GM19455 (cell line): ENCODE measurements around the gene LTBP2.

Source experiments
- ATAC-seq: cut with Tn5 transposase; IDR thresholded peaks from one replicate; pipeline ENCODE4 v1.9.1; 2021; ENCODE audit not compliant: unreplicated experiment

The LTBP2 gene

DNA sequence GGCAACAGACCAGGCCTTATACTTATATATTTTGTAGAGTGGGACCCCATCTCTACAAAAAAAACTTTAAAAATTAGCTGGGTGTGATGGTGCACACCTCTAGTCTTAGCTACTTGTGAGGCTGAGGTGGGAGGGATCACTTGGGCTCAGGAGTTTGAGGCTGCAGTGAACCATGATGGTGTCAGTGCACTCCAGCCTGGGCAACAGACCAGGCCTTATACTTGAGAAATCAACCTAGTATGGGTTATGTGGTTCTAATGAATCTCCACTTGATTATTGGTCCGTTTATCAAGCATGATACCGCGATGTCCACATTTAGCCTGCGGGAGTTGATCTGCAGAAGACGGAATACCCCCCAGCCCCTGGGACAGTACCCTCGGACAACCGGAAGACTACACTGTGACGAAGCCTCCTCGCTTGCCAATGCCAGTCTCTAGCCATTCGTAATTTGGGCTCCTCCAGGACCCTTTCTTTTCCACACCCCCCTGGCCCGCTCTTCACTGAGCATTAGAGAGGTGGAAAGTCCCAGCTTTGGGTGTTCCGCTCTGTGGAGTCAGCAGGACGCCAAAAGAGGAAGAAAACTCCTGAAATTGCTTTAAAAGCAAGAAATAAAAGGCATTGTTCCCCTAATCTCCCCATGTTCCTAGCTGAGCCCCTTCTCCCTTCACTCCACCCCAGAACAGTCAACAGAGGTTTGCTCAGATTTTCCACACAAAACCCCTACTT lies 19.4 kb downstream of the LTBP2 start:
- no peak for ATAC-seq

DNA sequence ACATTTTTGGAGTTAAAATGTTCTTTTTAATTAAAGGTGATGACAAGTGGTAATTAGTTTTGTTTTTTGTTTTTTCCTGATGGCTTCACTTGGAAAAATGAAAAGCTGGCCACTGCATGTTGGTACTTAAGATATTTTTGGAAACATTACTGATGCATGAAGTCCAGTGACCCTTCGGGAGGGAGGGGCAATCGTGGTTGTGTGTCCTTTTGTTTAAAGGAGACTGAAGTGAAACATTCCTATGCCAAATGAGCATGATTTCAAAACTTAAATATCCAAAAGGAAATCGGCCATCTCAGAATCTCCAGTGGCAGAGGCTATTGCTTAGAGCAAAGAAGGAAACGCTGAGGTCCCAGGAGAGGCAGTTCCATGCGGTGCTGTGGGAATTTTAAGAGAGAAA lies 20.1 kb downstream of the LTBP2 start:
- ATAC-seq = no peak

DNA sequence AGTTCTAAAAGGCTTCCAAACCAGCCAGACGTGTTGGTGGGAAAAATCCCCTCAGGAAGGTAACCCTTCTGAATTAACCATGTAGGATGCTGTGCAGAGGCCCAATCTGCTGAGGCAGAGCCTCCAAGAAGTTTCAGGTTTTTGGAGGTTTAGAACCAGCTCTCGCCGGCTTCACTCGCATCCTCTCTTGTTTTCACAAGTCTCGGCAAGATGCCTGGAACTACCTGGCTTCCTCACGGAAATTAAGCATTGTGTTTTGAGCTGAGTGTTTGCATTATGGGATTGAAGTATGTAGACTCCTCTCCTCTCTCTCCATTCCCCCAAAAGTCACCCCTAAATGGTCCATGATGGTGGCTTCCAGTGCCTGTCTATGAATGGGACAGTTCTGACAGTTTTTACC lies 20.6 kb downstream of the LTBP2 start:
- no peak for ATAC-seq

DNA sequence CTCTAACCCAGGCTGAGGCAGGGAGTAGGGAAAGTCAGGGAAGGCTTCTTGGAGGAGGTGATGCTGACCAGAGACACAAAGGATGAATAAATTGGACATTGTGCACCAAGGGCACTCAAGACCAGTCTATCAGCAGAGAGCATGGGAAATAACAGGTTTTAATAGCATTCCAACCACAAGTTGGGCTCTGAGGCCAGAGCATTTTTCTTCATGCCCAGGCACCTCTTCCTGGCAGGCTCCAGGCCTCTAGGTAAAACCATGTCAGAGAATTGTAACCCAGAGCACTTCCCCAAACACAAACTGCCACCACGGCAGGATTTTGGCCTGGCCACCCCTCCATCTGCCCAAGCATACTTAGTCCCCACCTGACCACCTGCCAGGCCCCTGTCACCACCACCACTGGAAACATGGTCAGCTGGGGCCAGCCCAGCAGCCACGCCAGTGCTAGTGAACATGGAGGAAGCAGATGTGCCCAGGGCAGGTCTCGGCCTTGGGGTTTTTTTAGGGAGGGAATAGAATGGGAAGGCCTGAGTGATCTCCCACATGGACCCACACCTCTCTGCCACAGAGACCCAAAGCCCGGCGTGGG lies 22.7 kb downstream of the LTBP2 start:
- ATAC-seq = no peak

DNA sequence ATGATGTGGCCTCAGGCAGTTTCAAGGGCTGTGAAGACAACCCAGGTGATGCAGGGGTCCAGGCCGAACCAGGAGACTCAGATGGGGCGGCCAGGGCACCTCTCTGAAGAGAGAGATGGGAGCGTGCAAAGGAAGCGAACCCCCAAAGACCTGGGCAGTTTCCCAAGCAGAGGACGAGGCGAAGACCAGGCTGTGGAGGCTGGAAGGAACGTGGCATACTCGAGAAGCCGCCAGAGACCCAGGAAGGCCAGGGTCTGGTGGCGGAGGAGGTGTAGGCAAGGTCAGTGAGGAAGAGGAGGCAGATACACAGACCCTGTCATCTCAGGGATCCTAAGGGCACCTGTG lies 24.7 kb downstream of the LTBP2 start:
- no peak for ATAC-seq

DNA sequence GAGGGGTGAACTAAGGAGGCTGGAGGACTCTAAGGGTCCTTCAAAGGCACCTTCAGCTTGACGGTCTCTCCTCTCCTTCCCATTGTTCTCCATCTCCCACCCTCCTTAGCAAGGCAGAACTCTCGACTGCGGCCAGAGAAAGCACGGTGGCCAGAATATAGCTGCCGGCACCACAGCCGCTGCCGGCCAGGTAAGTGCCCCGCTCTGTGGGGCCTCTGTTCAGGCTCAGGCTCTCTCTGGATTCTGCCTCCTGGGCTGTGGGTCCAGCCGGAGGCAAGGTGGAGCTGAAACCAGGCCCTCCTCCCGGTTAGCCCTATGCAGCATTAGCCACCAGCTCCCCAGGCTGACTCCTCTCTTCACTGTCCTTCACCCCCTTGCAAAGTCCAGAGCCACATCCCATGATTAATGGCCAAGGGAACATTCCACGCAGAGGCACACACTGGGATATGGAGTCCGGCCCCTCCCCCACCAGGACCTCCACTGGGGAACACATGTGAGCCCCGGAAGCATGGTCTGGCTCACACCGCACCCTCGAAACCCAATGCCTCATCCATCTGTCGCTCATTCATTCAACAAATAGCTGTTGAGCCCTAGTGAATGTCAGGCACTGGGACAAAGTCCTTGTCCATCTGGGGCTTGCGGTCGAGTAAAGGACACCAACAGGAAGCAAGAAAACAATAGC lies 25.2 kb downstream of the LTBP2 start:
- no peak for ATAC-seq

DNA sequence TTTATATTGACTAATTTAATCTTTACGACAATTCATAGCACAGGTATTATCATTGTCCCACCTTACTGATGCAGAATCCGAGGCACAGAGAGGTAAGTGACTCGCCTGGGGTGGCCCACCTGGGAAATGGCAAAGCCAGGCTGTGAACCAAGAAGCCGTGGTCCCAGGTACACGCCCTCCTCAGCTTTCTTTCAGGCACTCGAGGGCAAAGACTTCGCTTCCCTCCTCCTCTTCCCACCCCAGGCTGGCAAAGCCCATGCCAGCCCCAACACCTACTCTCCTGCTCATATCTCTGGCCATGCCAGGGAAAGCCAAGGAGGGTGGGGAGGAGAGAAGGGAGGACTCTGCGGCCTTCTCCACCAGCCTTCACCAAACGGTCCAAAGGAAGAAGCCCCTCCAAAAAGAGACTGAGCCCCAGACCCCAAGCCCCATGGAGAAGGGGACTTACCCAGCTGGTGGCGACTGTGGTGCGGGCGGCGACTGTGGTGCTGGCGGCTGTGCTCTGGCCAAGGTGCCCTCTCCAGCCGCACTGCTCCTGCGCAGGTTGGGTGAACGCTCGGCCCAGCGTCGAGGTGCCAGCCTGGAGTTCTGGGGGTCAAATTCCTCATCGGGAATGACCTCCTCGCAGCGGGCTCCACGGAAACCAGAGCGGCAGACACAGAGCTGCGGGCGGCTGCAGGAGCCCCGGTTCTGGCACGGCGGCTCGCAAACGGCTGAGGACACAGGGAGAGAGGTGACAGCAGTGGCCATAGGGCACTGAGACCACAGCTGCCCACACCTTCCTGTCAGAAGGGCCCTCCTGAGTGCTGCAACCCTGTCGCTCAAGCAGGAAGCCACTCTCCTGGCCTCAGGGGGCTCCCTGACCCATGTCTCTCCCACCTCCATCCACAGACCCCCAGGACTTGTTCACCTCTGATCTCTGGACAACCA lies 26.4 kb downstream of the LTBP2 start:
- no peak for ATAC-seq

DNA sequence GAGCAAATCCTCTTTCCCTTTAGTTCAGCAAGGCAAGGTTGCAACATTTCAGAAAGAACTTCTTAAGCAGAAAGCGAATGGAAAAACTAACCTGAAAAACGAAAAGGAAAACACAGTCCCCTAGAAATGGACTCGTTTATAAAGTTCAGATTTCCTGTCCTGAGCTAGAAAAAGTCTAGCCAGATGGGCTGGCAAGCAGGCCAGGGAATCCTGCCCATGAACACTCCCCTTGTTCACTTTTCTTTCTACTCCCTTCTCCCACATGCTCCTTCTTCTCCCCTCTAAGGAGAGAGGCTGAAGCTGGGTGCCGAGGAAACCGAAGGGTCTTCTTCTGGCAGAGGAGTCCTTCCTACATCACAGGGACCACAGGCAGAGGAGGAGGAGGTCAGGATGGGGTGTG lies 27.1 kb downstream of the LTBP2 start:
- ATAC-seq = no peak

DNA sequence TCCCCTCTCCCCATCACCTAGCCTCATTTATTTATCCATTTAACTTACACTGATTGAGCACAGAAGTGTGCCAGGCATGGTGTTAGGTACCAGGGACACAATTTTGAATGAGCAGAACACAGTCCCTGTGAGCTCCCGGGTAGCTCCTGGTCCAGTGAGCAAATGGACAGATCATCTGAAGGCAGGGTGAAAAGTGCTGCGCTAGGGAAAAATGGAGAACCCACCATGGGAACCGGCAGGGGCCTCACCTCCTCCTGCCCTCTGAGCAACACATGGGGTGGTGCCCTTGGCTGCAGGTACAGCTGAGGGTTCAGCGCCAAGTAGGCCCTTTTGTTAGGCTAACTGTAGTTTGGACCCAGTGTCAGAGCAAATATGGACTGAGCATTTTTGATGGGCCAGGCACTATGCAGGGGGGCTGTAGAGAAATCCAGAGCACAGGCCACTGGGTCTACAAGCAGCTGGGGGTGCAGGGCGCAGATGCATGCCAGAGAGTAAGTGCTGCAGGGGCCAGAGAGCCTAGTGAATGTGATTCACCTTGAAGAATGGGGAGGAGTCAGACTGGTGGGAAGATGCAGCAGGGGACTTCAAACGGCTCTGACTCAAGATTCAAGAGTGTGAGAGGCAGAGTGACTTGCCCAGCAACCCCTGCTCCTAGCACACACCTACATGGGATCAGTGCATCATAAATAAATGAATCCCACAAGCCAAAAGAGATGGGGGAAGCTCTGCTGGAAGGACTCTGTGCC lies 28.2 kb downstream of the LTBP2 start:
- no peak for ATAC-seq

DNA sequence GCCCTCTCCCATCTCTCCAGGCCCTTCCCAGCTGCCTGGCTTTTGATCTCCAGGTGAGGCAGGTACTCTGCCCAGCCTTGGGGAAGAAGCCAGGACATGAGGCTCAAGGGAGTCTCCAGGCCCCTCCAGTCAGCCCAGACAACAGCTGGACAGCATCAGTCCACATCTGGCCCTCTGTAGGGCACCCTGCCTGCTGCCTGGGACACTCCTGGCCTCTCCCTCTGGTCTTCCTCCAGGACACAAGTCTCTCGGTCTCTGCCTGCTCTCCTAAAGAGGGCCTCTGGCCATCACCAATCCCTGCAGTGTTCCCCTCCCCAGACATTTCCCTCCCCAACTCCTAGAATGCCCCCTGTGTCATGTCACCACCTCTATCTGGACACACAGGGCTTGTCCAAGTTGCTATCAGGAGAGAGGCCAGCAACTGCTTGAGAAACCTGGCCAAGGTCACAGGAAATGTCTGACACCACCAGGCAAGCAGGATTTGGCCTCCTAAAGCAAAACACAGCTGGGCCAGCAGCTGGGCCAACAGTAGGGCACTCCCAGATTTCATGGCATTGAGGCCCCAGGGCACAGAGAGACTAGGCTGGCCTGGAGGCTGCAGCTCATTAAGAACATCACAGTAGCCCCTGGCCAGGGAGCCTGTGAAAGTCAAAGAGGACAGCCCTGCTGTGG lies 29.0 kb downstream of the LTBP2 start:
- ATAC-seq = no peak

DNA sequence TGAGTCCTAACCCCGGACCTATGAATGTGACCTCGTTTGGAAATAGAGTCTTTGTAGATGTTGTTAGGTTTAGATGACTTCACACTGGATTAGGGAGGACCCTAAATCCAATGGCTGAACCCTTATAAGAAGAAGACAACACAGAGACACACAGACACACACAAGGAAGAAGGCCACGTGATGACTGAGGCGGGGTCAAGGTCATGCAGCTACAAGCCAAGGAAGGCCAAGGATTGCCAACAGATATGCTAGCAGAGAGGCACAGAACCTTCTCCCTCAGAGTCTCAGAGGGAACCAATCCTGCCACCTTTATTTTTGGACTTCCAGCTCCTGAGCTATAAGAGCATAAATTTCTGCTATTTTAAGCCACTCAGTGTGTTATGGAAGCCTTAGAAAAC lies 31.8 kb downstream of the LTBP2 start:
- ATAC-seq = no peak

DNA sequence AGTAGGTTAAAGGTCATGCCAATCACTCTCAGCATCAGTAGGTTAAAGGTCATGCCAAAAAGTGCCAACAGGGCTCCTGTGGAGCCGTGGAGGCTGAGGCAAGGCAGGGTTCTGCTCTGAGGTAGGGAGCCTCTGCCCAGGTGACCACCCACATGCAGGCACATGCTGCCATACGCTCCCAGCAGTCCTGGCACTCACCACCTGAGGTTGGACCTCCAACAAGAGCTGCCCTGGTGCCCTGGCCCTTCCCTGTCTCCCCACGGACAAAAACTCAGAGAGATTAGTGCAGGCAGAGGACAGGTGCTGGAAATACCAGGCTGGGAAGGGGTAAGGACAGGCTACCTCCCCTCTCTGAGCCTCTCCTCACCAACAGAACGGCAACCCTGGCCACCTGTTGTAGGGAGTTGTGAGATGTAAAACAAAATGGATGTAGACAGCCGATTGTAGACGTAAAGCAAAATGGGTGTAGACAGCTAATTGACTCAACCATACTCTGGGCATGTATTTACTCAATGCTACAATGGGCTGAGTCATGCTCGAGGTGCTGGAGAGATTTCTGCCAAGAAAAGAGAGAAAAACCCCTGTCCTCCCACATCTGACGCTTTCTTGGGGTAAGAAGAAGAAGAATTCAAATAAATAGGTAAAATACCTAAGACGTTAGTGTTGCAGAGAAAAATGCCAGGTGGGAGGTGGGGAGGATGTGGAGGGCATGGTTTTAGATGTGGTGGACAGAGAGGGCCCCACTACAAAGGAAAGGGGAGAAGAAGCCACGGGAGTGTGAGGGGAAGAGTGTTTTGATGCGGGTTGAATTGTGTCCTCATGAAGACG lies 32.4 kb downstream of the LTBP2 start:
- ATAC-seq = no peak

DNA sequence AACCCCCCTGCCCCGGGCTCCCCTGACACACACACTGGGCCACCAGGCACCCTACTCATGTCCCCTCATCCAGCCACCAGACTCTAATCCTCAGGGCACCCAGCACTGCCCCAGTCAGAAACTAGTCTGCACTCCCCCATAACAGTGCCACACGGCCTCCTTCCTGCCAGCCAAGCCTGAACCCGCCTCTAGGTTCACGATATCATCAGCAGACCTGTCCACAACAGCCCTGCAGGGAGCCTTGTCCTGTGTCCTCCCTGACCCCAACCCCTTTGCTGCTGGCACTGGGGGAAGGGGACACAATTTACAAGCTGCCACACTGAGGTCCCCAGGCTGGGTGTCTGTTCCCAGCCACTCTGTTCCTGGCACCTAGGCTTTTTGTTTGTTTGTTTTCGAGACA lies 33.6 kb downstream of the LTBP2 start:
- no peak for ATAC-seq

DNA sequence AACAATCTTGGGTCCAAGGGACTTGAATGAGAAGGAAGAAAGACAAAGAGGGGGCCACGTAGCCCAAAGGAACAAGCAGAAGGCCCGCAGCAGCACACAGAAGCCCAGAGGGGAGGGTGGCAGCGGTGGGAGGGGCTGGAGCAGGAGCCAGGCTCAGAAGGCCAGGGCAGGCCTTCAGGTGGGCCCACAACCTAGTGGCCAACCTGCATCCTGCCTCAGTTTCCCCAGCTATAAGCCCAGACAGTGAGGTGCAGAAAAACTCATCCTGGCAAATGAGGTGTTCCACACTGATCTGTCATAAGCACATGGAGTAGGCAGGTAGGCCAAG lies 34.1 kb downstream of the LTBP2 start:
- no peak for ATAC-seq

DNA sequence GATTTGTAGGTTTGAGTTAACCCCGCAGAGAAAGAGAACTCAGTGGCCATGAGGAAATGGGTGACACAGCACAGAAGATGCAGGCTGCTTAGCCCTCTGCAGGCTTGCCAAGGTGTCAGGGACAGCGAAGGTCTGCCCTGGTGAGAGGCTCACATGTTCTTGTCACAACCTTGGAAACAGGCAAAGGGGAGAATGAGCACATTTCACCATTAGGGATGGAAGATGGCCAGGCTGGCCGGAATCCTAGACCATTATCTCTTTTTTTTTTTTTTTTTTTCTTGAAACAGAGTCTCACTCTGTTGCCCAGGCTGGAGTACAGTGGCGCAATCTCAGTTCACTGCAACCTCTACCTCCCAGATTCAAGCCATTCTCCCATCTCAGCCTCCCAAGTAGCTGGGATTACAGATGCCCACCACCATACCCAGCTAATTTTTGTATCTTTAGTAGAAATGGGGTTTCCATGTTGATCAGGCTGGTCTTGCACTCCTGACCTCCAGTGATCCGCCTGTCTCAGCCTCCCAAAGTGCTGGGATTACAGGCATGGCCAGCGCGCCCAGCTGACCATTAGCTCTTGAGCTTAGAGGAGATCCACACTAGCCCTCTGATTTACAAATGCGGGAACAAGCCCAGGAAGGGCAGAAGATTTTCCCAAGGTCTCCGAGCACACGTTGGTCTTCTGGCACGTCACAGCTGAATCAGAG lies 34.6 kb downstream of the LTBP2 start:
- ATAC-seq = no peak

DNA sequence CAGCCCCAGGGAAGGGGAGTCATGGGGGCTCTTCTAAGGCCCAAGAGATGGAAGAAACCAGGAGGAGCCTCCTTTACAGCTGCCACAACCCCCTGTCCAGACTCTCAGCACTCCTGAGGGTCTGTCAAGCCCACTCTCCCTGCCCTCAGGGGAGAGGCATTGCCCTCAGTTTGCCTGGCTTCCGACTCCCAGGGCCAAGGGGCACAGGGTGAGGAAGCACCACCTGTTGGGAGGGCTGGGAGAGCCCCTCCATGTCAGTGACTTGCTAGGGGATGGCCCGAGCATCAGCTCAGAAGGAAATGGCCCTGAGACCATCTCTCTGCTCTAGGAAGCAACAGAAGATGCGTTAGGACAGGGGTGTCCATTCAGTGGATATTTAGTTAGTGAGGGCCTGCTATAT lies 36.1 kb downstream of the LTBP2 start:
- ATAC-seq = no peak

DNA sequence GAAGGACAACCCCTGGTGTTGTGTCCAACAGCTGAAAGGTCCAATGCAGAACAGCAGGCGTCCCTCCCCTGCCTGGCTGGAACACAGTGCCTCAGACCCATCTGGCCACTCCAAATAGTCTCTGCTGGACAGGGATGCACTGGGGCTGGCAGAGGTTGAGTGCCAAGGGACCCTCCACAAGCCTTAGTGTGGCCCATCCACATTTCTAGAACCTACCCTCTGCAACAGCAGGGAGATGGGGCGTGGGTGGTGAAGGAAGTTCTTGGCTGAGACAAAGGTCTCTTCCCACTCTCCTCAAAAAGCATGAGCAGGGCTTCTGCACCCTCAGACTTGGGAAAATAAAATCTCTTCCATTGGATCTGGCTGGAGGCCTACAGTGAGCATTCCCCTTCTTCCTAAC lies 36.5 kb downstream of the LTBP2 start:
- ATAC-seq = no peak

DNA sequence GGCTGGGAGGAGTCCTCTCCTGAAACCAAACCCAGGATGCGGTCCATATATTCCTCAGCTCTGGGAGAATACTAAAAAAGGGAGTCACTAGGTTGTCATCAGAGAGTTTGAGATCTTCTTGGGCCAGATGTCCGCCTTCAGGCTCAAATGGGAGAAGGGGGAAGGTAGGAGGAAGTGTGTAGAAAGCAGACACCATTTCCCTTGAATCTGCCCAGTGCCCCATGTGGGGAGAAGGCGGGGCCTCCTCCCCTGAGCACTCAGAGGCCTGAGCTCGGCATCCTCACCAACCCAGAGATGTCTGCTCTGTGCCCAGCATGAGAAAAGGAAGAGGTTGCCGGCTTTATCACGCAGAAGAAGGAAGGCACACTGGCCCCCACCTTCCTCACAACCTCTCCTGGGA lies 37.3 kb downstream of the LTBP2 start:
- no peak for ATAC-seq

DNA sequence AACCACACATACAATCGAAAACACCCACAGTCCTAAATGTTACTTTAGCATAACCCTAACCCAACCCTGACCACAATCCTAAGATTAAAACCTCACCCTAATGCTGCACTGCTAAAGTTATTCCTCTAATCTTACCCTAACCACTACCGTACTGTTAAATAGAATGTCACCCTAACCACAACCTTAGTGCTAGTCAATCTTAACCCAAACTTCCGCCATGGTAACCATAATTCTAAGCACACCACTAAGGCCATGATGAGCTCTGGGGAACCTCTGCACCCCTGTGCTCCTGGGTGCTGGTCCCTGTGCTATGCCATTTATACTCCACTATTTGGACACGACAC lies 38.0 kb downstream of the LTBP2 start:
- ATAC-seq = no peak
